ENCODE measurements around the gene PLXNB2.
"Not testable (repeated sequence)": the region's sequence is repeated elsewhere in the genome, so short reads cannot be mapped to it uniquely, and the experiment has no call there.

Gene PLXNB2, protein sequence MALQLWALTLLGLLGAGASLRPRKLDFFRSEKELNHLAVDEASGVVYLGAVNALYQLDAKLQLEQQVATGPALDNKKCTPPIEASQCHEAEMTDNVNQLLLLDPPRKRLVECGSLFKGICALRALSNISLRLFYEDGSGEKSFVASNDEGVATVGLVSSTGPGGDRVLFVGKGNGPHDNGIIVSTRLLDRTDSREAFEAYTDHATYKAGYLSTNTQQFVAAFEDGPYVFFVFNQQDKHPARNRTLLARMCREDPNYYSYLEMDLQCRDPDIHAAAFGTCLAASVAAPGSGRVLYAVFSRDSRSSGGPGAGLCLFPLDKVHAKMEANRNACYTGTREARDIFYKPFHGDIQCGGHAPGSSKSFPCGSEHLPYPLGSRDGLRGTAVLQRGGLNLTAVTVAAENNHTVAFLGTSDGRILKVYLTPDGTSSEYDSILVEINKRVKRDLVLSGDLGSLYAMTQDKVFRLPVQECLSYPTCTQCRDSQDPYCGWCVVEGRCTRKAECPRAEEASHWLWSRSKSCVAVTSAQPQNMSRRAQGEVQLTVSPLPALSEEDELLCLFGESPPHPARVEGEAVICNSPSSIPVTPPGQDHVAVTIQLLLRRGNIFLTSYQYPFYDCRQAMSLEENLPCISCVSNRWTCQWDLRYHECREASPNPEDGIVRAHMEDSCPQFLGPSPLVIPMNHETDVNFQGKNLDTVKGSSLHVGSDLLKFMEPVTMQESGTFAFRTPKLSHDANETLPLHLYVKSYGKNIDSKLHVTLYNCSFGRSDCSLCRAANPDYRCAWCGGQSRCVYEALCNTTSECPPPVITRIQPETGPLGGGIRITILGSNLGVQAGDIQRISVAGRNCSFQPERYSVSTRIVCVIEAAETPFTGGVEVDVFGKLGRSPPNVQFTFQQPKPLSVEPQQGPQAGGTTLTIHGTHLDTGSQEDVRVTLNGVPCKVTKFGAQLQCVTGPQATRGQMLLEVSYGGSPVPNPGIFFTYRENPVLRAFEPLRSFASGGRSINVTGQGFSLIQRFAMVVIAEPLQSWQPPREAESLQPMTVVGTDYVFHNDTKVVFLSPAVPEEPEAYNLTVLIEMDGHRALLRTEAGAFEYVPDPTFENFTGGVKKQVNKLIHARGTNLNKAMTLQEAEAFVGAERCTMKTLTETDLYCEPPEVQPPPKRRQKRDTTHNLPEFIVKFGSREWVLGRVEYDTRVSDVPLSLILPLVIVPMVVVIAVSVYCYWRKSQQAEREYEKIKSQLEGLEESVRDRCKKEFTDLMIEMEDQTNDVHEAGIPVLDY (N-terminal part only)

GRCh38 chr22:50306753-50307749 is at the start of gene PLXNB2:
PLXNB2 (minus strand) TSS chr22:50307646; CDS start chr22:50290584, 17,062 bp downstream.
- DNase-seq (ENCODE audit: low read depth in 2 of 2) = peak in 1 of 2 experiments; percentile 33

GRCh38 chr22:50357222-50357621 is 49.8 kb upstream of the PLXNB2 start:
- DNase-seq (ENCODE audit: low read depth in 2 of 2) = no peak

GRCh38 chr22:50356186-50356585 is 48.7 kb upstream of the PLXNB2 start:
- no peak for DNase-seq (ENCODE audit: low read depth in 2 of 2)

- DNase-seq (ENCODE audit: low read depth in 2 of 2) = no peak
These were observed 40.6 kb upstream of the PLXNB2 start for GRCh38 chr22:50348058-50348457.

DNA sequence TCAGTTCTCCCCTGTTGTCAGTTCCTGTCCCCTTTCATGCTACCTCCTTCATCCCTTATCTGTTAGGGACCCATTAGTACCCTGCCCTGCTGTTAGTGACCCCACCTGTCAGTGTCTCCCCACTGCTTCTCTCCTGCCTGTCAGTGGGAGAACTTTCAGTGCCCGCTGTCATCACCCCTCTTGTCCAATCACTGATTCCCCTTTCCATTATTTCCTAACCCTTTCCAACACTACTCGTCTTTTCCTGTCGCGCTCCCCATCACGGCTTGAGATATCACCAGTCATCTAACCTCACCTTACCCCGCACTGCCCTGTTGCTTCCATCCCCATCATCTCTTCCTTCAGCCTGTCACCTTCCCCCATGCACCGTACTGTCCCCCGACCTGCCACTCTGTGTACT is 39.7 kb upstream of the PLXNB2 start:
- no peak for DNase-seq (ENCODE audit: low read depth in 2 of 2)

GRCh38 chr22:50346470-50346869 is 39.0 kb upstream of the PLXNB2 start:
- DNase-seq (ENCODE audit: low read depth in 2 of 2) = no peak

GRCh38 chr22:50343541-50343935 is 36.1 kb upstream of the PLXNB2 start:
- no peak for DNase-seq (ENCODE audit: low read depth in 2 of 2)

DNA sequence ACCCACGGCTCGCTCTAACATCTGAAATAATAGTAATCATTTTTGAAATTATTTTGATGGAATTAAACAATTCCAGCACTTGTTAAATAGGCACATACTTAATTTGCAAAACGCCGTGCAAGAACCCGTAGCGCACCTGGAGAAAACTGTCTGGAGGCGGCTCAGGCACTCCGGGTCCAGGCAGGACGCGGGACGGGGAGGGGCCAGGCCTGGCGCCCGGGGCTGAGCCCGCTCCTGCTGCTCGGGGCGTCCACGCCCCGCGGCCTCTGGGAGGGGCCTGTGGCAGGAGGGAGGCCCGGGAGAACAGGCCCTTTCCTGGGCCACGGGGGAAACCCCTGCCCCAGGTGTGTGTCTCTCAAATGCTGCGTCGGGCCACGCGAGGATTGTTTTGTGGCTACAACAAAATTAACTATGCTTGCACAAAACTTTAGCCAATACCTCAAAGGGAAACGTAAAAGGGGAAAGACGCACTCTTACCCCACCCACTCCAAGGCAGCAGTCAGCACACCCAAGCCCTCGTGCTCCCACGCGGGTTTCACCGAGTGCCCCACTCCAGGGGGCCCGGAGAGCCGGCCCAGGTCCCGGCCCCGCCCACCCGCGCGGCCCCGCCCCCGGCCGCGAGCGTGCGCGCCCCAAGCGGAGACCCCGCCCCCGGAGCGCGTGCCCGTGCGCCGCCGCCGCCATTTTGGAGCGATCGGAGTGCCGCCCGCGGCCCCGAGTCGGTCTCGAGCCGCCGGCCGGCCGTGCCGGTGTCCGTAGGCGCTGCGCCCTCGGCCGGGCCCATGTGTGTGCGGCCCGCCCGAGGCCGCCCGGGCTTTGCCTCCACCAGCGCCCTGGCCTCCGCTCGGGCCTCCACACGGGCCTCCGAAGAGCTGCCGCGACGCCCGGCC is 35.5 kb upstream of the PLXNB2 start, which contains the start of gene PPP6R2:
Gene PPP6R2 (plus strand): TSS at position 677 of the 890 bp plus-strand sequence. CDS start 50,582 bp downstream, outside the sequence.
- DNase-seq (ENCODE audit: low read depth in 2 of 2) = peak; percentile 75 to 82

GRCh38 chr22:50341977-50342650 is 34.7 kb upstream of the PLXNB2 start:
- peak; percentile 74 to 87 for DNase-seq (ENCODE audit: low read depth in 2 of 2)

GRCh38 chr22:50339945-50340879 is 32.8 kb upstream of the PLXNB2 start:
- no peak for DNase-seq (ENCODE audit: low read depth in 2 of 2)

DNA sequence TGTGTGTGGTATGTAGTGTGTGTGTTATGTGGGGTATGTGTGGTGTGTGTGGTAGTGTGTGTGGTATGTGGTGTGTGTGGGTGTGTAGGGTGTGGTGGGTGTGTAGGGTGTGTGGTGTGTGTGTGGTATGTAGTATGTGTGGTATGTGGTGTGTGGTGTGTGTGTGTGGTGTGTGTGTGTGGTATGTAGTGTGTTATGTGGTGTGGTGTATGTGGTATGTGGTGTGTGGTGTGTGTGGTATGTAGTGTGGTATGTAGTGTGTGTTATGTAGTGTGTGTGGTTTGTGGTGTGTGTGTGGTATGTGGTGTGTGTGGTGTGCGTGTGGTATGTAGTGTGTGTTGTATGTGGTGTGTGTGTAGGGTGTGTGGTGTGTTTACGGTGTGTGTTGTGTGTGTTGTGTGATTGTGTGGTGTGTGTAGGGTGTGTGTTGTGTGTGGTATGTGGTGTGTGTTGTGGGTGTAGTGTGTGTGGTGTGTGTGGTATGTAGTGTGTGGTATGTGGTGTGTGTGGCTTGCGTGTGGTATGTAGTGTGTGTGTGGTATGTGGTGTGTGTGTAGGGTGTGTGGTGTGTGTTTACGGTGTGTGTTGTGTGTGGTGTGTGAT is 31.5 kb upstream of the PLXNB2 start:
- DNase-seq (ENCODE audit: low read depth in 2 of 2) = no peak

DNA sequence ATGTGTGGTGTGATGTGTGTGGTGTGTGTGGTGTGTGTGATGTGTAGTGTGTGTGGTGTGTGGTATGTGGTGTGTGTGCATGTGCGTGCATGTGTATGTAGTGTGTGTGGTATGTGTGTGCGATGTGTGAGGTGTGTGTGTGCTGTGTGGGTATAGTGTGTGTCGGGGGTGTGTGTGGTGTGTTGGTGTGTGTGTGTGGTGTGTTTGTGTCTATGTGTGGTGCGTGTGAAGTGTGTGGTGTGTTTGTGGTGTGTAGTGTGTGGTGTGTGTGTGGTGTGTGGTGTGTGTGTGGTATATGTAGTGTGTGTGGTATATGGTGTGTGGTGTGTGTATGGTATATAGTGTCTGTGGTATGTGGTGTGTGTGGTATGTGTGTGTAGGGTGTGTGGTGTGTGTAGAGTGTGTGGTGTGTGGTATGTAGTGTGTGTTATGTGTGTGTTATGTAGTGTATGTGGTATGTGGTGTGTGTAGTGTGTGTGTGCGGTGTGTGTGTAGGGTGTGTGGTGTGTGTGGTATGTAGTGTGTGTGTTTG is 30.7 kb upstream of the PLXNB2 start:
- DNase-seq (ENCODE audit: low read depth in 2 of 2) = no peak

GRCh38 chr22:50337262-50338041 is 30.0 kb upstream of the PLXNB2 start:
- DNase-seq (ENCODE audit: low read depth in 2 of 2) = no peak

GRCh38 chr22:50334433-50334832 is 27.0 kb upstream of the PLXNB2 start:
- not testable (repeated sequence) for DNase-seq (ENCODE audit: low read depth in 2 of 2)

GRCh38 chr22:50329236-50329635 is 21.8 kb upstream of the PLXNB2 start:
- DNase-seq (ENCODE audit: low read depth in 2 of 2) = no peak

- DNase-seq (ENCODE audit: low read depth in 2 of 2) = no peak
These were observed 20.2 kb upstream of the PLXNB2 start for GRCh38 chr22:50327711-50328019.
